Sigmoid colon (tissue), 7 donors: ENCODE data around the gene CACNB1. TPM values are rescaled to one million over a fixed set of nuclear protein-coding genes. Genes with fewer than 3 reads are reported as not detected.

Source experiments
- DNase-seq: peaks from one replicate; pipeline ENCODE4 v3.0.0-alpha.2; 2019
- H3K27ac ChIP-seq, 4 donors: fragments of 200-600 bp; sonication (generic); one replicate each; pipeline ENCODE4 v1.5.1; 2016 to 2019; ENCODE audit warnings: mild to moderate bottlenecking in 1 of 4
- H3K27me3 ChIP-seq, 3 donors: fragments of 200-600 bp; sonication (generic); one replicate each; pipeline ENCODE4 v1.5.1; 2019; ENCODE audit warnings: mild to moderate bottlenecking in 1 of 3
- H3K36me3 ChIP-seq, 4 donors: fragments of 200-600 bp; sonication (generic); one replicate each; pipeline ENCODE4 v1.5.1; 2016 to 2019
- H3K4me1 ChIP-seq, 4 donors: fragments of 200-600 bp; sonication (generic); one replicate each; pipeline ENCODE4 v1.5.1; 2017 to 2019
- H3K4me3 ChIP-seq, 4 donors: fragments of 200-600 bp; sonication (generic); one replicate each; pipeline ENCODE4 v1.5.1; 2017 to 2019; ENCODE audit warnings: mild to moderate bottlenecking in 2 of 4, moderate library complexity in 1 of 4
- H3K9me3 ChIP-seq, 4 donors: fragments of 200-600 bp in 3 of 4; sonication (generic) in 3 of 4; one replicate each; pipeline versions ENCODE4 v1.5.1 to v1.6.1; 2013 to 2019
- EP300 ChIP-seq, 4 donors: sonication (generic); formaldehyde crosslinking; IDR thresholded peaks; one replicate each; pipeline ENCODE4 v1.6.1; 2017; ENCODE audit warnings: antibody characterized with exemption in 4 of 4
- POLR2A ChIP-seq, 2 donors: fragments of 450-650 bp; IDR thresholded peaks; one replicate each; pipeline ENCODE4 v1.6.1; 2016; ENCODE audit warnings: antibody characterized with exemption in 2 of 2, mild to moderate bottlenecking in 2 of 2, moderate library complexity in 2 of 2
- POLR2AphosphoS5 ChIP-seq, 4 donors: sonication (generic); formaldehyde crosslinking; IDR thresholded peaks; one replicate each; pipeline ENCODE4 v1.6.1; 2017; ENCODE audit warnings: antibody characterized with exemption in 4 of 4
- WGBS, 2 donors: extraction: QIAGEN DNeasy Blood & Tissue Kit; methylation state at CpG; one replicate each; pipeline ENCODE4 v1.1.7; 2013; 5-methylcytosine and 5-hydroxymethylcytosine counted together
- intact Hi-C: fragments of 100-400 bp; cut with DNase I; formaldehyde crosslinking; loops from one replicate; pipeline ENCODE4 v1.15.1; 2023
- polyA plus RNA-seq, 3 donors: library from polyadenylated mRNA; stranded (reverse); fragments of 200-250 nt; gene quantifications; one replicate each; pipeline ENCODE4 v1.2.3, GENCODE V29; 2013
- total RNA-seq, 4 donors: library from RNA; depleted of rRNA; stranded (reverse); fragments of >200 nt; gene quantifications; one replicate each; pipeline ENCODE4 v1.1.0, GENCODE V29; 2016
- TF ChIP-seq, protein P1 (sequence below), 4 experiments: fragments of 450-650 bp in 3 of 4; fragments of 200-600 bp in 1 of 4; IDR thresholded peaks; one replicate each; pipeline ENCODE4 v1.5.1; 2016 to 2019; ENCODE audit warnings: antibody characterized with exemption in 4 of 4, mild to moderate bottlenecking in 3 of 4, moderate library complexity in 2 of 4
- donor health status: healthy with polysubstance abuse.
- donor health status: Bipolar disorder and iron deficiency.
- donor health status: healthy.

CACNB1 gene
- total and polyA plus RNA-seq, 7 donors, result 3.0 to 11.6 (median 7.6) TPM

DNA sequence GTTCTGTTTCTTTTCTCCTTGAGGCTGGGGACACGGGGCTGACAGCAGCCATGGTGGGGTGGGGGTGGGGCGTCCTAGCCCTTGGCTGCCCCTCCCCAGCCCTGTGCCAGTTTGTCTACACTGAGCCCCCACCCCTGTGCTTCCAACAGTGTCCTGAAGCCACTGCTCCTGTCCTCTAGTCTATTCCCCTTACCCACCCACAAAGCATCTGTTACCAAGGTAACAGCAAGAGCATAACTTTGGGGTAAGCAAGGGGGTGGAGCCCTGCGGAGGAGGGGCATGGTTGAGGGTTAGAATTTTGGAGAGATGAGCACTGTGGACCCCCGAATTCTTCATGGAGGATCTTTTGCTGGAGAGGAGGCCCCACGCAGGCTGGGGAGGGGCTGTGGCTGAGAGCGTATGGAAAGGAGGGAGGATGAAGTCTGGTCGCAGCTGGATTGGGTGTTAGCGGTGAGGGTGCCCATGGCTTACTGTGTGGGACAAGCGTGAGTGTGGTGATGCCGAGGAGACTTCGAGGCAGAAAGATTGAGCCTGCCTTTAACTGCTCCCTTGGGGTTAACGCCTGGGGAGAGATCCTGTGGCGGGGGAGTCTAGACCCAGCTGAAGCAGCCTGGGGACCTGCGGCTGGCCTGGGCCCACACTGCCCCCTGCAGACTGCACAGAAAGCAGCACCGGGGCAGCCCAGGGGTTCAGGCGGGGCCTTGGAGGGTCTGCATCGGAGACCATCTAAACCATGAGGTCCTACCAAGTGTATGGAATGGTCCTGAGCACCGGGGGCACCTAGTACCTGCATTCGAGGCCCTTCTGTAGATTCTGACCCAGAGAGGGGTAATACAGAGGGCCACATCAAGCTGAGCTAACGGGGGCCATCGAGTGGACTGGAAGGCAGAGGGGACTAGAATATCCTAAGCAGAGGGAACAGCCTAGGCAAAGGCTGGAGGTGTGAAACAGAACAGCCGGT, 34.4 kb upstream of the CACNB1 start:
- H3K27ac ChIP-seq, result no peak overlapping the region
- H3K36me3 ChIP-seq, result no peaks in the 10 kb centered on the region
- H3K27me3 ChIP-seq, result peaks cover 9 to 81% (median 37%) of the 10 kb centered on the region in 3 donors
- peak overlapping the region in 1 of 4 donors; percentile 1 for H3K4me3 ChIP-seq
- intact Hi-C loops, result loop anchor here (2.0 to 5.0 kb wide), 2 partner anchors 25 to 65 kb away; partner anchors contain the start of gene ARL5C
- H3K9me3 ChIP-seq, result no peaks in the 10 kb centered on the region
- H3K4me1 ChIP-seq, result peaks cover 0 to 13% (median 10%) of the 10 kb centered on the region in 4 donors
- TF ChIP-seq POLR2A (IDR thresholded peaks at IDR 0.05) (no peak), POLR2AphosphoS5 (IDR thresholded peaks at IDR 0.05) (no peak), EP300 (IDR thresholded peaks at IDR 0.05) (no peak)
- TF ChIP-seq, protein P1, sequence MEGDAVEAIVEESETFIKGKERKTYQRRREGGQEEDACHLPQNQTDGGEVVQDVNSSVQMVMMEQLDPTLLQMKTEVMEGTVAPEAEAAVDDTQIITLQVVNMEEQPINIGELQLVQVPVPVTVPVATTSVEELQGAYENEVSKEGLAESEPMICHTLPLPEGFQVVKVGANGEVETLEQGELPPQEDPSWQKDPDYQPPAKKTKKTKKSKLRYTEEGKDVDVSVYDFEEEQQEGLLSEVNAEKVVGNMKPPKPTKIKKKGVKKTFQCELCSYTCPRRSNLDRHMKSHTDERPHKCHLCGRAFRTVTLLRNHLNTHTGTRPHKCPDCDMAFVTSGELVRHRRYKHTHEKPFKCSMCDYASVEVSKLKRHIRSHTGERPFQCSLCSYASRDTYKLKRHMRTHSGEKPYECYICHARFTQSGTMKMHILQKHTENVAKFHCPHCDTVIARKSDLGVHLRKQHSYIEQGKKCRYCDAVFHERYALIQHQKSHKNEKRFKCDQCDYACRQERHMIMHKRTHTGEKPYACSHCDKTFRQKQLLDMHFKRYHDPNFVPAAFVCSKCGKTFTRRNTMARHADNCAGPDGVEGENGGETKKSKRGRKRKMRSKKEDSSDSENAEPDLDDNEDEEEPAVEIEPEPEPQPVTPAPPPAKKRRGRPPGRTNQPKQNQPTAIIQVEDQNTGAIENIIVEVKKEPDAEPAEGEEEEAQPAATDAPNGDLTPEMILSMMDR (IDR thresholded peaks at IDR 0.05), result peak; percentile 51 to 84 (median 64)
- DNase-seq, result peak; percentile 74
- 13 to 15% methylated on average over 22 of the region's 22 CpGs for whole genome bisulfite sequencing, 2 donors

DNA sequence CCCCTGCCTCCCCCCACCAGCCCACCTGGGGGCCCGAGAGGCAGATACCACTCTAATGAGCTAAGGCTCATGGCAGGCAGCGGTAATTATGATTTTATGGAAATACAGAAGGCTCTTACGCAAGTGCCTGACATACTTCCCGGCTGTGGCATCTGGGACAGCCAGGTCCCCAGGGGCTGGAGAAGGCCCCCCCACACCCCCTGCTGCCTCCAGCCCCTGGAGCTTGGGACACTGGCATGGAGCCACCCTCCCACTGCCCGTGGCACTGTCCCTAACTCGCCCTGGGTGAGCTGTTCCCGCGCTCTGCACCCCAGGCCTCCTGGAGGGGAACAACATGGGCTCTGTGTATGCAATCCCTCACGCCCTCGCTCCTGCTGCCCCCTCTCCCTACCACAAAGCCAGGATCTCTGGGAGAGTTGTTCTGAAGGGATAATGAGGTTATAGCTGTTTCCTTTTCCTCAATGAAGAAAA, 33.7 kb upstream of the CACNB1 start:
- DNase-seq, result no peak
- WGBS, 2 donors, result 36 to 72% methylated on average over 10 of the region's 10 CpGs
- H3K27ac ChIP-seq, result no peak overlapping the region
- TF ChIP-seq POLR2A (IDR thresholded peaks at IDR 0.05), result no peak
- TF ChIP-seq EP300 (IDR thresholded peaks at IDR 0.05), result no peak
- TF ChIP-seq, protein P1 (IDR thresholded peaks at IDR 0.05), result no peak
- TF ChIP-seq POLR2AphosphoS5 (IDR thresholded peaks at IDR 0.05), result no peak
- H3K36me3 ChIP-seq, result no peaks in the 10 kb centered on the region
- no peak overlapping the region for H3K4me3 ChIP-seq
- H3K4me1 ChIP-seq, result peaks cover 0 to 17% (median 15%) of the 10 kb centered on the region in 4 donors
- peaks cover 14 to 89% (median 43%) of the 10 kb centered on the region in 3 donors for H3K27me3 ChIP-seq
- intact Hi-C loops, result loop anchor here (5.0 kb wide), 1 partner anchor 64 kb away; the partner anchor contains the start of gene ARL5C
- H3K9me3 ChIP-seq, result no peaks in the 10 kb centered on the region

DNA sequence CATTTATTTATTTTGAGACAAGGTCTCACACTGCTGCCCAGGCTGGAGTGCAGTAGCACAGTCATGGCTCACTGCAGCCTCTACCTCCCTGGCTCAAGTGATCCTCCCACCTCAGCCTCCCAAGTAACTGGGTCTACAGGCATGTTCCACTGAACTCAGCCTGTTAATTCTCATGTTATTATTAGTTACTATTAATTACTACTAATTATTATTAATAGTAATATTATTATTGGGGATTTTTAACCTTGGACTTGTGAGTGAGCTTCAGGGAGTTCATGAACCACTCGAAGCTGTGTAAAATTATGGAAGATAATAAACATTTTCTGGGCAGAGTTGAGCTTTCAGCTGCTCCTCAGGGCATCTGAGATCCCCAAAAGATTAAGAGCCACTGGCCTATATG, 32.9 kb upstream of the CACNB1 start:
- TF ChIP-seq POLR2AphosphoS5 (IDR thresholded peaks at IDR 0.05), result no peak
- no peak for TF ChIP-seq EP300 (IDR thresholded peaks at IDR 0.05)
- TF ChIP-seq POLR2A (IDR thresholded peaks at IDR 0.05), result no peak
- TF ChIP-seq, protein P1 (IDR thresholded peaks at IDR 0.05), result no peak
- intact Hi-C loops, result loop anchor here (5.0 kb wide), 1 partner anchor 63 kb away; the partner anchor contains the start of gene ARL5C
- no peaks in the 10 kb centered on the region for H3K36me3 ChIP-seq
- no peak overlapping the region for H3K4me3 ChIP-seq
- 34 to 49% methylated on average over 1 of the region's 1 CpG for WGBS, 2 donors
- DNase-seq, result no peak
- no peaks in the 10 kb centered on the region for H3K9me3 ChIP-seq
- H3K27me3 ChIP-seq, result peaks cover 21 to 94% (median 50%) of the 10 kb centered on the region in 3 donors
- H3K27ac ChIP-seq, result no peak overlapping the region
- H3K4me1 ChIP-seq, result peaks cover 0 to 25% (median 22%) of the 10 kb centered on the region in 4 donors

DNA sequence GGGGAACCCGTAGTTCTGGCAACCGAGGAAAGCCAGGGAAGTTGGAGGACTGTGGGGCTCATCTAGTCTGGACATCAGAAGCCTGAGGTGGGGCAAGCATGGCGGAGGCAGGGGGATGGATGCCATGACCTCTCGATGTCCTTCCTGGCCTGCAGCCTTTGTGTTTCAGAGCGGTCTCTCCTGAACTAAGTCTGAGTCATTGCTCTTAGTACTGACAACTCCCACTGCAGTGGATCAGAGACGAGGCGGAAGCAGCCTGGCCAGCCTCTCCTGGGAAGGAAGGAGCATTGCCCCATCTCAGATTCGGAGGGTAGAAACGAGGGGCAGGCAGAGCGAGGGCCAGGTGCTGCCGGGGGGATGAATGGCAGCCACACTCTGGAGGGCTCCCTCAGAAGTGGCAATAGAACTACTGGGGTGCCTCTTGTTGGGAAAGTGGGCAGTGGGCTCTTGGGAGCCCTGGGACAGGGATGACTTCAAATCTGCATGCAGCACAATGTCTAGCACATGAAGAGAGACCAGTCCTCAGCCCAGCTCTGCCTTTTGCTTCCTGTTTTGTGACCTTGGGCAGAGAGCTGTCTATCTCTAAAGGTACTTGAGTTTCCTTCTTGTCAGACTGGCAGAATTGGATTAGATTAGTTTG, 31.9 kb upstream of the CACNB1 start:
- intact Hi-C loops, result no loop called here
- Histone ChIP-seq H3K4me1 (peaks cover 0 to 33% (median 31%) of the 10 kb centered on the region in 4 donors), H3K36me3 (no peaks in the 10 kb centered on the region), H3K27ac (no peak overlapping the region), H3K9me3 (no peaks in the 10 kb centered on the region), H3K27me3 (peaks cover 30 to 94% (median 60%) of the 10 kb centered on the region in 3 donors), H3K4me3 (no peak overlapping the region)
- DNase-seq, result no peak
- TF ChIP-seq, protein P1 (IDR thresholded peaks at IDR 0.05), result no peak
- TF ChIP-seq POLR2AphosphoS5 (IDR thresholded peaks at IDR 0.05) (no peak), POLR2A (IDR thresholded peaks at IDR 0.05) (no peak), EP300 (IDR thresholded peaks at IDR 0.05) (no peak)
- WGBS, 2 donors, result 77 to 81% methylated on average over 11 of the region's 11 CpGs
